Measurements from ENCODE around the gene PRKCD.

PRKCD gene

GRCh38 chr3:53190659-53191058 lies 29.6 kb downstream of the PRKCD start:
- no peak for ATAC-seq
- TF ChIP-seq GLIS3 (CRISPR knock-in tag; IDR thresholded peaks at IDR 0.05): no peak
- TF ChIP-seq CREB5 (CRISPR knock-in tag; IDR thresholded peaks at IDR 0.05; ENCODE audit: low read depth): no peak
- TF ChIP-seq ISL1 (CRISPR knock-in tag; IDR thresholded peaks at IDR 0.05): no peak
- TF ChIP-seq ESRRG (CRISPR knock-in tag; IDR thresholded peaks at IDR 0.05): no peak
- TF ChIP-seq ZC3H10 (CRISPR knock-in tag; IDR thresholded peaks at IDR 0.05): no peak
- no peak for TF ChIP-seq ZFP3 (CRISPR knock-in tag; IDR thresholded peaks at IDR 0.05)
- TF ChIP-seq ZNF70 (CRISPR knock-in tag; IDR thresholded peaks at IDR 0.05): no peak
- TF ChIP-seq ZFP30 (CRISPR knock-in tag; IDR thresholded peaks at IDR 0.05): no peak
- no peak for TF ChIP-seq TCF4 (CRISPR knock-in tag; IDR thresholded peaks at IDR 0.05; ENCODE audit: borderline replicate concordance)
- no peak for TF ChIP-seq OSR1 (CRISPR knock-in tag; IDR thresholded peaks at IDR 0.05)
- no peak for TF ChIP-seq ZNF8 (CRISPR knock-in tag; IDR thresholded peaks at IDR 0.05)
- no peak for TF ChIP-seq CSDC2 (CRISPR knock-in tag; IDR thresholded peaks at IDR 0.05)
- TF ChIP-seq RARB (CRISPR knock-in tag; IDR thresholded peaks at IDR 0.05): no peak
- no peak for TF ChIP-seq CSRNP3 (CRISPR knock-in tag; IDR thresholded peaks at IDR 0.05)

- TF ChIP-seq ARNTL (CRISPR knock-in tag; IDR thresholded peaks at IDR 0.05; ENCODE audit: borderline replicate concordance, low read depth) (no peak), ZNF8 (CRISPR knock-in tag; IDR thresholded peaks at IDR 0.05) (no peak), ZC3H10 (CRISPR knock-in tag; IDR thresholded peaks at IDR 0.05) (no peak), ZNF565 (CRISPR knock-in tag; conservative IDR thresholded peaks at IDR 0.05; ENCODE audit: low read depth) (no peak), CREB5 (CRISPR knock-in tag; IDR thresholded peaks at IDR 0.05; ENCODE audit: low read depth) (no peak), ESRRG (CRISPR knock-in tag; IDR thresholded peaks at IDR 0.05) (no peak), TSHZ2 (CRISPR knock-in tag; IDR thresholded peaks at IDR 0.05) (no peak), GLIS3 (CRISPR knock-in tag; IDR thresholded peaks at IDR 0.05) (no peak), CSDC2 (CRISPR knock-in tag; IDR thresholded peaks at IDR 0.05) (no peak), PATZ1 (CRISPR knock-in tag; IDR thresholded peaks at IDR 0.05; ENCODE audit: borderline replicate concordance) (no peak), TOX (CRISPR knock-in tag; IDR thresholded peaks at IDR 0.05; ENCODE audit: borderline replicate concordance) (no peak), SNAI2 (CRISPR knock-in tag; IDR thresholded peaks at IDR 0.05) (no peak), ZFP3 (CRISPR knock-in tag; IDR thresholded peaks at IDR 0.05) (no peak), CSRNP3 (CRISPR knock-in tag; IDR thresholded peaks at IDR 0.05) (no peak), OSR1 (CRISPR knock-in tag; IDR thresholded peaks at IDR 0.05) (no peak), ZFP30 (CRISPR knock-in tag; IDR thresholded peaks at IDR 0.05) (no peak)
- no peak for ATAC-seq
Observed at GRCh38 chr3:53191836-53192480, 30.9 kb downstream of the PRKCD start.

All from SK-N-SH treated with all-trans-retinoic acid at 6 μM for 48 hours (cell line).